ENCODE data around the gene GP5. TPM values are rescaled to one million over a fixed set of nuclear protein-coding genes. Genes with fewer than 3 reads are reported as not detected.

Gene GP5
- total RNA-seq, 1 experiment from 2014 or later = not detected

GRCh38 chr3:194351080-194351672 is 47.9 kb downstream of the GP5 start, which contains the start of gene CPN2:
Gene CPN2, minus strand, starts transcription at chr3:194351328. Its CDS starts 8,626 bp downstream, at chr3:194342702.
- POLR2A ChIA-PET (ENCODE audit: unreplicated experiment) = no interaction called here
- H3K27me3 ChIP-seq (ENCODE audit: insufficient read depth, low read depth) = peaks cover 9% of the 10 kb centered on the region
- H3K27ac ChIP-seq = no peak within 1 kb of the TSS

GRCh38 chr3:194350726-194351071 is 48.4 kb downstream of the GP5 start:
- peaks cover 5% of the 10 kb centered on the region for H3K27me3 ChIP-seq (ENCODE audit: insufficient read depth, low read depth)
- POLR2A ChIA-PET (ENCODE audit: unreplicated experiment) = no interaction called here
- intact Hi-C loops (cut with micrococcal nuclease; ENCODE audit: unreplicated experiment) = no loop called here
- no peaks in the 10 kb centered on the region for H3K9me2 ChIP-seq (ENCODE audit: insufficient read depth)
- no TSS peak for BruUV-seq (replicated peaks)
- CTCF ChIA-PET = interaction anchor here (0.8 kb wide), 1 partner anchor 35 kb away, joined by 4 read pairs; no protein-coding TSS in a partner anchor
- no peak overlapping the region for H3K4me2 ChIP-seq
- H3K79me2 ChIP-seq (ENCODE audit: low read depth) = no peaks in the 10 kb centered on the region
- no peaks in the 10 kb centered on the region for H3K36me3 ChIP-seq (ENCODE audit: low read depth)
- H3K27ac ChIP-seq = no peak overlapping the region
- H2AFZ ChIP-seq = no peak overlapping the region
- H4K20me1 ChIP-seq (ENCODE audit: insufficient read depth) = no peaks in the 10 kb centered on the region
- peaks cover 8% of the 10 kb centered on the region for H3F3A ChIP-seq (ENCODE audit: insufficient read depth, low read depth)
- H3K9me3 ChIP-seq (ENCODE audit: insufficient read depth, low read depth) = no peaks in the 10 kb centered on the region
- TF ChIP-seq CTCF (conservative IDR thresholded peaks at IDR 0.05) (no peak), EZH2 (IDR thresholded peaks at IDR 0.05; ENCODE audit: low read depth) (no peak)
- no peaks in the 10 kb centered on the region for H3K4me1 ChIP-seq (replicated peaks; ENCODE audit: insufficient read depth)
- DNase-seq = no peak
- no peak overlapping the region for H3K4me3 ChIP-seq

More at GRCh38 chr3:194351080-194351672, 47.9 kb downstream of the GP5 start, which contains the start of gene CPN2:
- no peaks in the 10 kb centered on the region for H3K36me3 ChIP-seq (ENCODE audit: low read depth)
- H3K4me2 ChIP-seq = no peak within 1 kb of the TSS
- H3K9me2 ChIP-seq (ENCODE audit: insufficient read depth) = no peaks in the 10 kb centered on the region
- intact Hi-C loops (cut with micrococcal nuclease; ENCODE audit: unreplicated experiment) = no loop called here
- CTCF ChIA-PET = interaction anchor here (0.8 kb wide), 1 partner anchor 35 kb away, joined by 4 read pairs; no protein-coding TSS in a partner anchor
- no peaks in the 10 kb centered on the region for H3K4me1 ChIP-seq (replicated peaks; ENCODE audit: insufficient read depth)
- no peaks in the 10 kb centered on the region for H4K20me1 ChIP-seq (ENCODE audit: insufficient read depth)
- H3K4me3 ChIP-seq = no peak within 1 kb of the TSS
- TF ChIP-seq EZH2 (IDR thresholded peaks at IDR 0.05; ENCODE audit: low read depth) = no peak
- TF ChIP-seq CTCF (conservative IDR thresholded peaks at IDR 0.05) = no peak
- no TSS peak for BruUV-seq (replicated peaks)
- no peaks in the 10 kb centered on the region for H3K79me2 ChIP-seq (ENCODE audit: low read depth)
- no peak for DNase-seq
- H3F3A ChIP-seq (ENCODE audit: insufficient read depth, low read depth) = peaks cover 8% of the 10 kb centered on the region
- H2AFZ ChIP-seq = no peak within 1 kb of the TSS
- H3K9me3 ChIP-seq (ENCODE audit: insufficient read depth, low read depth) = no peaks in the 10 kb centered on the region

GRCh38 chr3:194348354-194348753 is 50.7 kb downstream of the GP5 start:
- Histone ChIP-seq H3K27ac (no peak overlapping the region), H2AFZ (no peak overlapping the region), H3K4me2 (no peak overlapping the region), H3K4me1 (replicated peaks; ENCODE audit: insufficient read depth) (no peaks in the 10 kb centered on the region), H3K9me2 (ENCODE audit: insufficient read depth) (no peaks in the 10 kb centered on the region), H3K9me3 (ENCODE audit: insufficient read depth, low read depth) (no peaks in the 10 kb centered on the region), H3K4me3 (no peak overlapping the region), H4K20me1 (ENCODE audit: insufficient read depth) (no peaks in the 10 kb centered on the region), H3K27me3 (ENCODE audit: insufficient read depth, low read depth) (no peaks in the 10 kb centered on the region), H3K79me2 (ENCODE audit: low read depth) (no peaks in the 10 kb centered on the region), H3F3A (ENCODE audit: insufficient read depth, low read depth) (peaks cover 8% of the 10 kb centered on the region), H3K36me3 (ENCODE audit: low read depth) (no peaks in the 10 kb centered on the region)
- intact Hi-C loops (cut with micrococcal nuclease; ENCODE audit: unreplicated experiment) = no loop called here
- ChIA-PET CTCF (no interaction called here), POLR2A (ENCODE audit: unreplicated experiment) (no interaction called here)
- BruUV-seq (replicated peaks) = no TSS peak
- DNase-seq = no peak
- TF ChIP-seq EZH2 (IDR thresholded peaks at IDR 0.05; ENCODE audit: low read depth) = no peak
- no peak for TF ChIP-seq CTCF (conservative IDR thresholded peaks at IDR 0.05)
